Measurements from ENCODE around the gene FOLR1.

The FOLR1 gene

GRCh38 chr11:72224564-72225410, 32.8 kb downstream of the FOLR1 start, which contains the start of gene INPPL1:
TSS of gene INPPL1 (plus strand) at chr11:72224767. CDS start at chr11:72224985, 218 bp downstream.
- no peak for DNase-seq

- no peak for DNase-seq
Measured at GRCh38 chr11:72225411-72225951, 33.5 kb downstream of the FOLR1 start.

GRCh38 chr11:72226701-72227100, 34.8 kb downstream of the FOLR1 start:
- DNase-seq: no peak

GRCh38 chr11:72227316-72228228, 35.6 kb downstream of the FOLR1 start:
- no peak for DNase-seq

- no peak for DNase-seq
Measured at GRCh38 chr11:72228229-72228843, 36.4 kb downstream of the FOLR1 start.

- DNase-seq: no peak
Measured at GRCh38 chr11:72228844-72229231, 36.9 kb downstream of the FOLR1 start.

GRCh38 chr11:72229336-72229924, 37.5 kb downstream of the FOLR1 start:
- no peak for DNase-seq

GRCh38 chr11:72229925-72230763, 38.2 kb downstream of the FOLR1 start:
- no peak for DNase-seq

- no peak for DNase-seq
Measured at GRCh38 chr11:72230764-72231365, 38.9 kb downstream of the FOLR1 start.

- no peak for DNase-seq
Measured at GRCh38 chr11:72231396-72232259, 39.7 kb downstream of the FOLR1 start.

- no peak for DNase-seq
Measured at GRCh38 chr11:72232260-72233055, 40.5 kb downstream of the FOLR1 start.

- no peak for DNase-seq
Measured at GRCh38 chr11:72233056-72233772, 41.3 kb downstream of the FOLR1 start.

- DNase-seq: no peak
Measured at GRCh38 chr11:72233773-72234513, 42.0 kb downstream of the FOLR1 start.

GRCh38 chr11:72234514-72234830, 42.5 kb downstream of the FOLR1 start:
- no peak for DNase-seq

- no peak for DNase-seq
Measured at GRCh38 chr11:72234920-72235319, 43.0 kb downstream of the FOLR1 start.

- DNase-seq: no peak
Measured at GRCh38 chr11:72235351-72236057, 43.6 kb downstream of the FOLR1 start.

GRCh38 chr11:72236083-72236697, 44.2 kb downstream of the FOLR1 start:
- DNase-seq: no peak
